DOHH2 (cell line): Measurements from ENCODE around the gene RANBP10.
"Not testable (repeated sequence)": the region's sequence is repeated elsewhere in the genome, so short reads cannot be mapped to it uniquely, and the experiment has no call there.

Experiments used
- H3F3A ChIP-seq: fragments of 200-600 bp; sonication (generic), shearing (Covaris generic); 2 replicates; pipeline ENCODE4 v1.6.0; 2016; ENCODE audit warnings: antibody characterized with exemption, mild to moderate bottlenecking; ENCODE audit not compliant: control insufficient read depth, insufficient read depth
- H3K27ac ChIP-seq: fragments of 200-600 bp; sonication (generic); 2 replicates; pipeline ENCODE4 v1.5.1; 2014; ENCODE audit warnings: low read depth, mild to moderate bottlenecking, low read length, moderate library complexity
- H3K27me3 ChIP-seq: fragments of 200-600 bp; sonication (generic); 2 replicates; pipeline ENCODE4 v1.6.1; 2014; ENCODE audit warnings: mild to moderate bottlenecking, low read length, mixed read lengths; ENCODE audit not compliant: control insufficient read depth
- H3K36me3 ChIP-seq: fragments of 200-600 bp; sonication (generic); 2 replicates; pipeline ENCODE4 v1.6.1; 2014; ENCODE audit warnings: mild to moderate bottlenecking, low read length, moderate library complexity, mixed read lengths; ENCODE audit not compliant: control insufficient read depth
- H3K4me1 ChIP-seq: fragments of 200-600 bp; sonication (generic); 2 replicates; pipeline ENCODE4 v1.6.1; 2014; ENCODE audit warnings: mild to moderate bottlenecking, low read length, mixed read lengths; ENCODE audit not compliant: control insufficient read depth
- H3K4me2 ChIP-seq: fragments of 200-600 bp; sonication (generic); 2 replicates; pipeline ENCODE4 v1.6.0; 2014; ENCODE audit warnings: mild to moderate bottlenecking, low read length, moderate library complexity
- H3K4me3 ChIP-seq: fragments of 200-600 bp; sonication (generic); 2 replicates; pipeline ENCODE4 v1.5.1; 2014; ENCODE audit warnings: mild to moderate bottlenecking, low read length, mixed read lengths
- H3K79me2 ChIP-seq: fragments of 200-600 bp; sonication (generic); 2 replicates; pipeline ENCODE4 v1.6.1; 2014; ENCODE audit warnings: mild to moderate bottlenecking, low read length, mixed read lengths; ENCODE audit not compliant: control insufficient read depth
- H3K9me2 ChIP-seq: fragments of 200-600 bp; sonication (generic); replicated peaks from 2 replicates; pipeline ENCODE4 v1.6.1; 2014; ENCODE audit warnings: mild to moderate bottlenecking, low read length, mixed read lengths; ENCODE audit not compliant: control insufficient read depth
- H3K9me3 ChIP-seq: fragments of 200-600 bp; sonication (generic); 2 replicates; pipeline ENCODE4 v1.6.1; 2014; ENCODE audit warnings: antibody characterized with exemption, low read length, mixed read lengths; ENCODE audit not compliant: control insufficient read depth, insufficient read depth
- H4K20me1 ChIP-seq: fragments of 200-600 bp; sonication (generic); 2 replicates; pipeline ENCODE4 v1.6.0; 2014; ENCODE audit warnings: low read depth, mild to moderate bottlenecking, antibody characterized with exemption, low read length, moderate library complexity; ENCODE audit not compliant: control insufficient read depth, insufficient read depth
- CTCF ChIP-seq: fragments of 200-600 bp; sonication (generic); IDR thresholded peaks from one replicate; pipeline ENCODE4 v1.5.1; 2014; ENCODE audit warnings: antibody characterized with exemption, mild to moderate bottlenecking, low read depth, low read length; ENCODE audit not compliant: poor library complexity, severe bottlenecking
- EZH2phosphoT487 ChIP-seq: fragments of 200-600 bp; sonication (generic); IDR thresholded peaks from 2 replicates; pipeline ENCODE4 v1.6.1; 2017; ENCODE audit warnings: borderline replicate concordance, mild to moderate bottlenecking, antibody characterized with exemption, low read length, moderate library complexity, mixed read lengths

Gene RANBP10

GRCh38 chr16:67699265-67699664, 107.1 kb downstream of the RANBP10 start:
- H3K27me3 ChIP-seq = no peaks in the 10 kb centered on the region
- no peaks in the 10 kb centered on the region for H3F3A ChIP-seq
- no peak overlapping the region for H3K27ac ChIP-seq
- H3K36me3 ChIP-seq = no peaks in the 10 kb centered on the region; the same call in 1 of the 2 replicates
- H3K79me2 ChIP-seq = peaks cover 10% of the 10 kb centered on the region
- H3K4me3 ChIP-seq = no peak overlapping the region
- TF ChIP-seq CTCF = no peak
- TF ChIP-seq EZH2phosphoT487 = no peak
- H3K9me3 ChIP-seq = peaks cover 7% of the 10 kb centered on the region; the same call in 1 of the 2 replicates
- no peaks in the 10 kb centered on the region for H3K4me1 ChIP-seq
- no peaks in the 10 kb centered on the region for H3K9me2 ChIP-seq
- H3K4me2 ChIP-seq = no peak overlapping the region
- no peaks in the 10 kb centered on the region for H4K20me1 ChIP-seq

- Histone ChIP-seq H3K4me2 (no peak overlapping the region), H3K79me2 (peaks cover 9% of the 10 kb centered on the region), H3K4me1 (peaks cover 6% of the 10 kb centered on the region), H3K9me2 (no peaks in the 10 kb centered on the region), H3K27me3 (no peaks in the 10 kb centered on the region), H3F3A (no peaks in the 10 kb centered on the region), H3K4me3 (no peak overlapping the region), H3K9me3 (peaks cover 7% of the 10 kb centered on the region; the same call in 1 of the 2 replicates), H3K27ac (no peak overlapping the region), H4K20me1 (no peaks in the 10 kb centered on the region), H3K36me3 (no peaks in the 10 kb centered on the region; the same call in 1 of the 2 replicates)
- TF ChIP-seq EZH2phosphoT487 (no peak), CTCF (no peak)
Measured at GRCh38 chr16:67697422-67698185, 108.8 kb downstream of the RANBP10 start.

GRCh38 chr16:67694611-67695010, 111.7 kb downstream of the RANBP10 start:
- H3K36me3 ChIP-seq = no peaks in the 10 kb centered on the region; the same call in 1 of the 2 replicates
- peaks cover 4% of the 10 kb centered on the region; the same call in 1 of the 2 replicates for H3K9me3 ChIP-seq
- H3K9me2 ChIP-seq = no peaks in the 10 kb centered on the region
- H3K27me3 ChIP-seq = no peaks in the 10 kb centered on the region
- no peaks in the 10 kb centered on the region for H4K20me1 ChIP-seq
- H3K4me2 ChIP-seq = no peak overlapping the region
- H3F3A ChIP-seq = no peaks in the 10 kb centered on the region
- TF ChIP-seq CTCF = no peak
- no peak for TF ChIP-seq EZH2phosphoT487
- H3K4me3 ChIP-seq = no peak overlapping the region
- H3K27ac ChIP-seq = no peak overlapping the region
- peaks cover 6% of the 10 kb centered on the region for H3K4me1 ChIP-seq
- peaks cover 5% of the 10 kb centered on the region; the same call in 1 of the 2 replicates for H3K79me2 ChIP-seq

- not testable (repeated sequence) for H3K9me3 ChIP-seq, H3K27me3 ChIP-seq, H3F3A ChIP-seq, H3K27ac ChIP-seq, H4K20me1 ChIP-seq, H3K9me2 ChIP-seq, H3K4me2 ChIP-seq, H3K4me3 ChIP-seq, H3K4me1 ChIP-seq, H3K36me3 ChIP-seq, H3K79me2 ChIP-seq
Measured at GRCh38 chr16:67693517-67694285, 112.7 kb downstream of the RANBP10 start.
